Measurements from ENCODE around the gene KIR3DL1. TPM values are rescaled to one million over a fixed set of nuclear protein-coding genes. Genes with fewer than 3 reads are reported as not detected.
"Not testable (repeated sequence)": the region's sequence is repeated elsewhere in the genome, so short reads cannot be mapped to it uniquely, and the experiment has no call there.

The KIR3DL1 gene
- total and polyA plus RNA-seq, 2 experiments from 2014 or later: not detected

GRCh38 chr19:54851353-54851752 is 35.1 kb downstream of the KIR3DL1 start (continued):
- no peak for TF ChIP-seq ZNF462 (CRISPR knock-in tag; IDR thresholded peaks at IDR 0.05)
- no peak for TF ChIP-seq EZH2 (IDR thresholded peaks at IDR 0.05; ENCODE audit: low read depth, unreplicated experiment)
- TF ChIP-seq NANOG (IDR thresholded peaks at IDR 0.05; ENCODE audit: borderline replicate concordance): no peak

- H3K9me2 ChIP-seq (ENCODE audit: insufficient read depth); DNase-seq (ENCODE audit: low spot score); H3F3A ChIP-seq (replicated peaks; ENCODE audit: low read depth); H3K4me3 ChIP-seq; H2AFZ ChIP-seq; H3K27me3 ChIP-seq (ENCODE audit: insufficient read depth); H3K4me1 ChIP-seq (ENCODE audit: insufficient read depth); ATAC-seq; H3K4me1 Mint-ChIP-seq; H3K27me3 Mint-ChIP-seq (ENCODE audit: insufficient read depth, low read depth, poor library complexity); H3K27ac Mint-ChIP-seq; H3K36me3 ChIP-seq (ENCODE audit: insufficient read depth); H3K27ac ChIP-seq (ENCODE audit: low read depth); H4K20me1 ChIP-seq (replicated peaks; ENCODE audit: insufficient read depth); H3K4me2 ChIP-seq; H3K79me2 ChIP-seq (replicated peaks; ENCODE audit: insufficient read depth); H3K4me3 Mint-ChIP-seq: not testable (repeated sequence)
- Mint-ChIP-seq H3K9me3 (peaks cover 98% of the 10 kb centered on the region), H3K36me3 (ENCODE audit: low read depth) (peaks cover 44% of the 10 kb centered on the region)
Observed at GRCh38 chr19:54855241-54855640, 39.0 kb downstream of the KIR3DL1 start.

GRCh38 chr19:54858476-54858875 is 42.2 kb downstream of the KIR3DL1 start:
- H3K4me3 ChIP-seq; H3K9me2 ChIP-seq (ENCODE audit: insufficient read depth); H3K79me2 ChIP-seq (replicated peaks; ENCODE audit: insufficient read depth); H3K27ac Mint-ChIP-seq; H2AFZ ChIP-seq; H3K27me3 ChIP-seq (ENCODE audit: insufficient read depth); DNase-seq (ENCODE audit: low spot score); H3K4me1 Mint-ChIP-seq; H3K4me2 ChIP-seq; H3K4me3 Mint-ChIP-seq; H3K36me3 ChIP-seq (ENCODE audit: insufficient read depth); ATAC-seq; H3F3A ChIP-seq (replicated peaks; ENCODE audit: low read depth); H3K4me1 ChIP-seq (ENCODE audit: insufficient read depth); H4K20me1 ChIP-seq (replicated peaks; ENCODE audit: insufficient read depth); H3K27me3 Mint-ChIP-seq (ENCODE audit: insufficient read depth, low read depth, poor library complexity); H3K27ac ChIP-seq (ENCODE audit: low read depth): not testable (repeated sequence)
- peaks cover 33% of the 10 kb centered on the region for H3K36me3 Mint-ChIP-seq (ENCODE audit: low read depth)
- peaks cover 89% of the 10 kb centered on the region for H3K9me3 Mint-ChIP-seq

GRCh38 chr19:54859421-54859820 is 43.2 kb downstream of the KIR3DL1 start:
- not testable (repeated sequence) for H3K27me3 ChIP-seq (ENCODE audit: insufficient read depth); H3K36me3 ChIP-seq (ENCODE audit: insufficient read depth); H3K4me2 ChIP-seq; H3K27ac ChIP-seq (ENCODE audit: low read depth); H3K27me3 Mint-ChIP-seq (ENCODE audit: insufficient read depth, low read depth, poor library complexity); H3K4me1 Mint-ChIP-seq; H3K79me2 ChIP-seq (replicated peaks; ENCODE audit: insufficient read depth); H3F3A ChIP-seq (replicated peaks; ENCODE audit: low read depth); H3K4me3 Mint-ChIP-seq; H3K9me2 ChIP-seq (ENCODE audit: insufficient read depth); H2AFZ ChIP-seq; DNase-seq (ENCODE audit: low spot score); H3K27ac Mint-ChIP-seq; H3K4me1 ChIP-seq (ENCODE audit: insufficient read depth); H3K4me3 ChIP-seq; H4K20me1 ChIP-seq (replicated peaks; ENCODE audit: insufficient read depth); ATAC-seq
- H3K9me3 Mint-ChIP-seq: peaks cover 80% of the 10 kb centered on the region
- peaks cover 27% of the 10 kb centered on the region for H3K36me3 Mint-ChIP-seq (ENCODE audit: low read depth)

GRCh38 chr19:54863459-54863858 is 47.2 kb downstream of the KIR3DL1 start:
- not testable (repeated sequence) for H3K4me1 Mint-ChIP-seq; H3K27me3 Mint-ChIP-seq (ENCODE audit: insufficient read depth, low read depth, poor library complexity); H4K20me1 ChIP-seq (replicated peaks; ENCODE audit: insufficient read depth); H3K4me3 ChIP-seq; H3K4me1 ChIP-seq (ENCODE audit: insufficient read depth); H3K9me2 ChIP-seq (ENCODE audit: insufficient read depth); H3F3A ChIP-seq (replicated peaks; ENCODE audit: low read depth); H3K27ac Mint-ChIP-seq; H3K4me2 ChIP-seq; H3K36me3 ChIP-seq (ENCODE audit: insufficient read depth); H3K4me3 Mint-ChIP-seq; DNase-seq (ENCODE audit: low spot score); H3K27me3 ChIP-seq (ENCODE audit: insufficient read depth); H3K27ac ChIP-seq (ENCODE audit: low read depth); ATAC-seq; H3K79me2 ChIP-seq (replicated peaks; ENCODE audit: insufficient read depth); H2AFZ ChIP-seq
- Mint-ChIP-seq H3K36me3 (ENCODE audit: low read depth) (peaks cover 26% of the 10 kb centered on the region), H3K9me3 (peaks cover 78% of the 10 kb centered on the region)
